Measurements from ENCODE around the gene CLCN1.

CLCN1 gene

GRCh38 chr7:143287339-143287934 lies 28.5 kb upstream of the CLCN1 start:
- no peak for TF ChIP-seq ZNF274 (IDR thresholded peaks at IDR 0.05; ENCODE audit: low read depth, low read length)
- H3K4me3 ChIP-seq (ENCODE audit: low read length) = peak overlapping the region; percentile 11; the same call in 1 of the 2 replicates

DNA sequence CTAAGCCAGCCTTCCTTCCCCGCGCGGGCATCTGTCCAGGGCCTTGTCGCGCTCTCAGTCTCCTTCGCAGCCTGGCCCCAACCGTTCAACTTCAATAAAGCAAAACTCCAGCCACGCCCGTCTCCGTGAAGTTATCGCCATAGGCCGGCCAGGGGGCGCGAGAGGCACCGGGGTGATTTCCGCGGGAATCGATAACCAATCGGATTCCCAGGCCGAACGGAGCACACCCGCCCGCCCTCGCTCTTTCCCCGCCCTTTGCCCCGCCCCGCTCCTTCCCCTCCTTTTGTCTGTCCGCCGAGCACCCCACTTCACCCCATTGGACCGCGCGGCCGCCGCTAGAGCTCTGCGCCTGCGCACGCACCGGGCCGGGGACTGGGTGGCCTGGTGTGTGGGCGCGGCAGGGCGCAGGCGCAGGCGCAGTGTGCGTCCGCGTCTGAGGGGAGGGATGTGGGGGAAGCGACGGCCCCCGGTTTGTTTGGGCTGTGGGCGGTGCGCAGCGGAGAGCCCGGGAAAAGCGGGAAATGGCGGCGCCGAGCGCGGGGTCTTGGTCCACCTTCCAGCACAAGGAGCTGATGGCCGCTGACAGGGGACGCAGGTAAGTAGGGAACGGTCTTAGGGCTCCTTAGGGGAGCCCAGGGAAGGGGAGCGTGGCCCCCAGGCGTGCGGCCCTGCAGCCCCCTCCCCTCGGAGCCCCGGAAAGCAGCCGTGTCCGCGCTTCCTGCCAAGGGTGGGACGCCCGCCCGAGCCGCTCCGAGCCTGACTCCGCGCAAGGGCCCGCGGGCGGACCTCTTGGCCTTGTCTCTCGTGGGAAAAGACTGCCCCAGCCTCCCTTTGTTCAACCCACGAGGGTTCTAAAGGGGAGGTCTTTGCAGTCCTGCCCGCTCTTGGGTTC lies 27.7 kb upstream of the CLCN1 start, which contains the start of gene CASP2:
TSS of gene CASP2 (plus strand) at position 417 of the 892 bp plus-strand sequence. CDS start at position 522, 105 bp downstream.
- H3K4me3 ChIP-seq (ENCODE audit: low read length) = peak within 1 kb of the TSS; percentile 87
- TF ChIP-seq ZNF274 (IDR thresholded peaks at IDR 0.05; ENCODE audit: low read depth, low read length) = no peak

GRCh38 chr7:143288836-143289235 lies 27.1 kb upstream of the CLCN1 start:
- no peak for TF ChIP-seq ZNF274 (IDR thresholded peaks at IDR 0.05; ENCODE audit: low read depth, low read length)
- peak overlapping the region; percentile 87 for H3K4me3 ChIP-seq (ENCODE audit: low read length)

DNA sequence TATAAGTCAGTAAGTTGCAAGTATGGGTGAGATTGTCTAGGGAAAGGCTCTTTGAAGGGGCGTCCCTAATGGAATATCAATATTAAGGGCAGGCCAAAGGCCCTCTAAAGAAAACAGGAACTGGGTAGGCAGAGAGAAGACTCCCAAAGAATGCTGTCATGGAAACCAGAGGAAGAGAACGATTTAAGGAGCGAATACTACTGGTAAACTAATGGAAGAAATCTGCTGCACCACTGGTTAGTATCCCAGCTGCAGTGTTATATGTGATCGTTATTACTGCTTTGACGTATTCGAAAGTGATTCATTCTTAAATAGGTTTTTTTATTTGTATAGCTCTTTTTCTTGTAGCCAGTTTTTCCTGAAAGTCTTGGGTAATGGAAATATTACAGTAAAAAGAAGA lies 26.5 kb upstream of the CLCN1 start:
- H3K4me3 ChIP-seq (ENCODE audit: low read length) = peak overlapping the region; percentile 87
- no peak for TF ChIP-seq ZNF274 (IDR thresholded peaks at IDR 0.05; ENCODE audit: low read depth, low read length)

- H3K4me3 ChIP-seq (ENCODE audit: low read length) = peak overlapping the region; percentile 87
Measured at GRCh38 chr7:143289888-143290287, 26.0 kb upstream of the CLCN1 start.

DNA sequence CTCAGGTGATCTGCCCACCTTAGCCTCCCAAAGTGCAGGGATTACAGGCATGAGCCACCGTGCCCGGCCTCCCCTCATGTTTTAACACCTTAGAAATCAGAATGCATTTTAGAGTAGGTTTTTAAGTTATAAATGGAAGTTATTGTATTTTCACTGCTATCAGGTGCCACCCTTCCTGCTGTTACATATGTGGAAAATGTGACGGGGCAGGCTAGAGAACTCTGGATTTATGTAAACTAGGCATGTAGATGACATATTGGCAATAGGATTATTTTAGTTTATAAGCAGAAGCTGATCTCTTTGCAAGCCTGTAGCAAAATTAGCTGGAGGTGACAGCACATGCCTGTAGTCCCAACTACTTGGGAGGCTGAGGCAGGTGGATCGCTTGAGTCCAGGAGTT lies 25.6 kb upstream of the CLCN1 start:
- TF ChIP-seq ZNF274 (IDR thresholded peaks at IDR 0.05; ENCODE audit: low read depth, low read length) = no peak

DNA sequence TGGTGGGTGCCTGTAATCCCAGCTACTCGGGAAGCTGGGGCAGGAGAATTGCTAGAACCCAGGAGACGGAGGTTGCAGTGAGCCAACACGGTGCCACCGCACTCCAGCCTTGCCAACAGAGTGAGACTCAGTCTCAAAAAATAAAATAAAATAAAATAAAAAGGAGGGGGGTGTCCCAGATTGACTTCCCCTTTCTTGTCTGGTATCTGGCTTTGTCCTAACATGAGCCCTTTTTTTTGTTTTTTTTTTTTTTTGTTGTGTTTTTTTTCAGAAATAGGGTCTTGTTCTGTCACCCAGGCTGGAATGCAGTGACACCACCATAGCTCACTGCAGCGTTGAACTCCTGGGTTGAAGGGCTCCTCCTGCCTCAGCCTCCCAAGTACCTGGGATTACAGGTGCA lies 23.0 kb upstream of the CLCN1 start:
- TF ChIP-seq ZNF274 (IDR thresholded peaks at IDR 0.05; ENCODE audit: low read depth, low read length) = no peak
- no peak overlapping the region for H3K4me3 ChIP-seq (ENCODE audit: low read length)

More for the DNA sequence above, 25.6 kb upstream of the CLCN1 start:
- H3K4me3 ChIP-seq (ENCODE audit: low read length) = peak overlapping the region; percentile 1; the same call in 1 of the 2 replicates

GRCh38 chr7:143295870-143296269 lies 20.0 kb upstream of the CLCN1 start:
- no peak overlapping the region for H3K4me3 ChIP-seq (ENCODE audit: low read length)
- no peak for TF ChIP-seq ZNF274 (IDR thresholded peaks at IDR 0.05; ENCODE audit: low read depth, low read length)

DNA sequence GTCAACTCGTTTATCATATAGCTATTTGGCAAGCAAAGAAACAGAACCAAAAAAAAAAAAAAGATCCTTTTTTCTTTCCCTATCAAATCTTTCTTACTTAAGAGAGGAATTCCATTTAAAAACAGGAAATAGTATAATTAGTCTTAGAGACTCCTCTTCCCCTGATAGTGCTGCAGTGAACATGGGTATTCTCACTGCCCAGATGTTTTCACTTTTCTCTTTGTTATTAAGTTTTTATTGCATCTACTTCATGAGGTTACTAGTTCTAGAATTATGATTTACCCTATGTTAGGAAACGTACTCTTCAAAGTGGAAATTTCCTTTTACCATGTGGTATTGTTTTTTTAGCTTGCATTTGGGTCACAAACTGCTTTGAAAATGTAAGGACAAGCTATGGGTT lies 19.2 kb upstream of the CLCN1 start:
- no peak for TF ChIP-seq ZNF274 (IDR thresholded peaks at IDR 0.05; ENCODE audit: low read depth, low read length)
- H3K4me3 ChIP-seq (ENCODE audit: low read length) = no peak overlapping the region

DNA sequence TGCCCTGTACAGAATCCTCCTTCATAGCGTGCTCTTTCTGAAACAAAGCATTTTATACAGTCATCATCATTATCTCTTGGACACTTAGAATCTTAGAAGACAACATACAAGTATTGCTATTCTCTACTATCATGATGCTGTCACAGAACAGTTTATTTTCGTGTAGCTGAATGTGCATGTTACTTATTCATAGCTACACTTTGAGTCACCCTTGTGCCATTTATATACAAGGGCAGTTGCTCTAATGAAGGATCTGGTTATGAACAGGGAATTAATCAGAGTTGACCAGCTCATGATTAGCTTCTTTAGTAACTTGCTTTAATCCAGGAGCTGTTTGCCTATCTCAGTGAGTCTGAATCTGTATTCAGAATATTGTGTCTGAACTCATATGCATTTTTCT lies 16.6 kb upstream of the CLCN1 start:
- H3K4me3 ChIP-seq (ENCODE audit: low read length) = no peak overlapping the region

DNA sequence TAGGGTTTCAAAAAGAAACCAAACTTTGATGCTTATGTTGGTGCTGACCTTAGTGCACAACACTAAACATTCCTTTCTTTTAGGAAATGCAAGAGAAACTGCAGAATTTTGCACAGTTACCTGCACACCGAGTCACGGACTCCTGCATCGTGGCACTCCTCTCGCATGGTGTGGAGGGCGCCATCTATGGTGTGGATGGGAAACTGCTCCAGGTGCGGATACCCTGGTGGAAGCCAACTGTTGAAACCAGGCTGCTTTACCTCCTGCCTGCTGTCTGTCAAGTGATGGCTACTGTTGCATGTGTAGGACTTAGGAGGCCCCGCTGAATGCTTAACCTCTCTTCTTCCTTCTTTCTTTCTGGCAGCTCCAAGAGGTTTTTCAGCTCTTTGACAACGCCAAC lies 16.1 kb upstream of the CLCN1 start:
- TF ChIP-seq ZNF274 (IDR thresholded peaks at IDR 0.05; ENCODE audit: low read depth, low read length) = no peak
- no peak overlapping the region for H3K4me3 ChIP-seq (ENCODE audit: low read length)

More for the DNA sequence above, 16.6 kb upstream of the CLCN1 start:
- TF ChIP-seq ZNF274 (IDR thresholded peaks at IDR 0.05; ENCODE audit: low read depth, low read length) = no peak

DNA sequence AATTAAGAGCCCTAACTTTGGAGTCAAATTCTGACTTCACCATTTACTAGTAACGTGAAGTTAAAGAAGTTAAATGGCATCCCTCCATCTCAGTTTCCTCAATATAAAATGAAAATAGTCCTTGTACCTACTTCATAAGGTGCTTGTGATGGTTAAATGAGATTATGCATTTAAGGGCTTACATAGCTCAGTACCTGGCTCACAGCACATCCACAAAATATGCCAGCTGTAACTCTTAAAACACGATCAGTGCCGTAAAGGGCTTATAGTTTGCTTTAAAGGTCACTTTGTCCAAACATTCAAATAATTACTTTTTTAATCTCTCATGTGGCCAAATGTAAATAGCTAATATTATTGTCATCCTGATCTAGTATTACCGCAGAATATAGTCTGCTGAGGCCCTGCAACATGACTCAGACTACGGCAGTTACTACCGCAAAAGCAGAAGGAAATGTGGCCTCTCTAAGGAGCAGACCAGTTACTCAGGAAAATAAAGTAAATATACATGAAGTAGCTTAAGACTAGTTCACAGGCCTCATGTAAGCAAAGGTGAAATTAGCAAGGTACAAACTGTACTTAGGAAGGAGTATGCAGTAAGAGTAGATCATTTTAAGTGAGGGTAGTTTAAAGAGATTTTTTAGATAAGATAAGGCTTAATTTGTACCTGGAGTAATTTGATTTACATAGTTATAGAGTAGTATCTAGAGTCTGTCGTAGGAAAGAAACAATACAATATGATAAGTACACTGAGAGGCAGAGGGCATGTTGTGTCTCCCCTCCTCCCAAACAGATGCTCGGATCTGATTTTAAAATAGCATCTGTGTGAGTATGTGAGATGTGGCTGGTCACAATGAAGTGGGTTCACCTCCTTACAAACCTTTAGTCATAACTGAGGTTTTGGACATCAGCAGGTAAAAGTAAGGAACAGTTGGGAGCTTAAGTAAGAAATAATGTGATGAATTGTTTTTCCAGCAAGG lies 14.7 kb upstream of the CLCN1 start:
- no peak for TF ChIP-seq ZNF274 (IDR thresholded peaks at IDR 0.05; ENCODE audit: low read depth, low read length)
- no peak overlapping the region for H3K4me3 ChIP-seq (ENCODE audit: low read length)

DNA sequence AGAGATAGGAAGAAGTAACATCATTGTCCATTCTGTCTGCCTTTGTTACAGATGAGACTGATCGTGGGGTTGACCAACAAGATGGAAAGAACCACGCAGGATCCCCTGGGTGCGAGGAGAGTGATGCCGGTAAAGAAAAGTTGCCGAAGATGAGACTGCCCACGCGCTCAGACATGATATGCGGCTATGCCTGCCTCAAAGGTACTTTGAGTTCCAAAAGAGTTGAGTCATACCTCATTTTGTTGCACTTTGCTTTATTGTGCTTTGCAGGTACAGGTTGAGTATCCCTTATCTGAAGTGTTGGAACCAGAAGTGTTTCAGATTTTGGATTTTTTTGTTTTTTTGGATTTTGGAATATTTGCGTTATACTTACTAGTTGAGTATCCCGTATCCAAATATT lies 12.2 kb upstream of the CLCN1 start:
- TF ChIP-seq ZNF274 (IDR thresholded peaks at IDR 0.05; ENCODE audit: low read depth, low read length) = no peak
- H3K4me3 ChIP-seq (ENCODE audit: low read length) = no peak overlapping the region

- no peak overlapping the region for H3K4me3 ChIP-seq (ENCODE audit: low read length)
- TF ChIP-seq ZNF274 (IDR thresholded peaks at IDR 0.05; ENCODE audit: low read depth, low read length) = no peak
Measured at GRCh38 chr7:143304938-143305337, 11.0 kb upstream of the CLCN1 start.
